Stimulated activated CD4-positive, alpha-beta T cell treated with anti-CD3 and anti-CD28 coated beads, Interleukin-15, amount 100 ng/mL, for 24 hours (primary cell): Measurements from ENCODE around the gene CD8B2.
"Not testable (repeated sequence)": the region's sequence is repeated elsewhere in the genome, so short reads cannot be mapped to it uniquely, and the experiment has no call there.

Experiments
- DNase-seq: peaks from one replicate; pipeline ENCODE4 v3.0.0-alpha.2; 2020

CD8B2 gene

DNA sequence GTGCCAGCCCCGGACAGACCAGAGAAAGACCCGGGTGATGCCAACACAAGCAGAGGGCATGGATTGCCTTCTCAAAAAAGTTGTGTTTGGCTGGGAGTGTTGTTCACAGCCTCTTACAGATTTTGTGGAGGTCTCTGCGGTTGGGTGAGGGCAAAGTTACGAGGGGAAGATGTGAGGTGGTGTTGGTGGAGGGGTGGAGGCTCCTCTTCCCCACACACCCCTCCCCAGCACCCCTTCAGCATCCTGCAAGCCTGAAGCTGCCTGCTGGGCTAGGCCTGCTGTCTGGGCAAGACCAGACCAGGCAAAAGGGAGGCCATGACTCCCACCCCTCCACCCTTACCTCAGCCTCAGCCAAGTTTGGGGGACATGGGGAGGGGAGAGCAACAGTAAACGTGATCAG is 26.2 kb downstream of the CD8B2 start:
- DNase-seq, result not testable (repeated sequence)

DNA sequence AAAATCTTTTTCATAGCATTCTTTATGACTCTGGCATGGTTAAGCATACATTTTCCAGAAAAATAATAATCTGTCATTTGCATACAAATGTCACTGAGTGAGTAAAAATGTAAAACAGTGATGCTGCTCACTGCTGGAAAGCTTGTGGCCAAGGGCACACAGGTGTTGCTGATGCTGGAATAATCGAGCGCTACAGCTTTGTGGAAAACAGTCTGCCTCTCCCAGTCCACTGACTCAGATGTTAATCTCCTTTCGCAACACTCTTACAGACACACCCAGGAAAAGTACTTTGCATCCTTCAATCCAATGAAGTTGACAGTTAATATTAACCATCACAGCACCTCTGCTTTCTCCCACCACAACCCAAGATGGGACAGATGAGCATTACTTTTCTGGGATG is 27.7 kb downstream of the CD8B2 start:
- not testable (repeated sequence) for DNase-seq

DNA sequence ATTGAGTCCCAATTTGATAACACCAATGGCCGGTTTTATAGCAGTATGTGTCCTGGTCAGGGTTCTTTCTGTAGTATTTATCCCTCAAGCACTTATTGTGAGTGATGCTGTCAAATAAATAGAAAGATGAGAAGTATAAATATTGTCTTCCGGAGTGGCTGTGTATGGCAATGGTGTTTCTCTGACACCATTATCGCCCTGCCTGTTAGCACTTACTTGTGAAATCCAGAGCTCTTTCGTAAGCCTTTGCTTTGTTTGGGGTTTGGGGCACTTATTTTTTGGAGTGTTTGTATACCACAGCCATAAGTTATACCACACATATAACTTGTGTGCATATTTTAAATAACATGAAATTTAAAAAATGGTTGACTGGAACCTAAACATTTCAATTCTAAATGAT is 29.3 kb downstream of the CD8B2 start:
- no peak for DNase-seq

DNA sequence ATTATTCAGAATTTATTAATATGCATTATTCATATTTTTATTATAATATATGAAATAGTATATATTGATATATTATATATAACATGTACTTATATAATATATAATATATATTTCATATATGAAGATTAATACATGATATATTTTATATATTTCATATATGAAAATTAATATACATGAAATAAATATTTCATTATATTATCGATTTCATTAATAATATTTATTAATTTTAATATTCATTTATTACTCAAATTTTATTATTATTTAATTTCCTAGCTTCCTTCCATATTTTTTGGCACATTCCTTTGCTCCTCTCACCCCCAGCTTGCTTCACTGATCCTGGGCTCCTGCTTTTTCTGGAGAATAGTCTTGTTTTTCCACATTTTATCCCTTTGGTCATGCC is 29.7 kb downstream of the CD8B2 start:
- no peak for DNase-seq

DNA sequence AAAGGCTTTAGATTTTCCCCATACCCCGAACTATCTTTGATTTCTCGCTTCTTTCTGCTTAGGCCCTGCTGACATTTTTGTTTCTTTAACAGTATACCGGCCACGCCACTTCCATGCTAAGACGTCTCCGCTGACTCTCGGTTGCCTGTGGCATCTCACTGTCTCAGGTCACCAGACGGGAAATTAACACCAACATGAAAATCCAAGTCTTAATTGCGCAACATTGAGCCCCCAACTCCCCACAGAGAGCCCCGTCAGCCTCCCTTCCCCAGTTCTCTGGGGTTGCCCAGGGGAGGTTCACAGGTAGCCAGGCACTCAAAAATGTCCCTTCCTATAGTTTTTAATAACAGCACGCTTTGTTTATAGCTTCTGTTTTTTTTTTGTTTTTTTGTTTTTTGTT is 30.2 kb downstream of the CD8B2 start:
- no peak for DNase-seq

DNA sequence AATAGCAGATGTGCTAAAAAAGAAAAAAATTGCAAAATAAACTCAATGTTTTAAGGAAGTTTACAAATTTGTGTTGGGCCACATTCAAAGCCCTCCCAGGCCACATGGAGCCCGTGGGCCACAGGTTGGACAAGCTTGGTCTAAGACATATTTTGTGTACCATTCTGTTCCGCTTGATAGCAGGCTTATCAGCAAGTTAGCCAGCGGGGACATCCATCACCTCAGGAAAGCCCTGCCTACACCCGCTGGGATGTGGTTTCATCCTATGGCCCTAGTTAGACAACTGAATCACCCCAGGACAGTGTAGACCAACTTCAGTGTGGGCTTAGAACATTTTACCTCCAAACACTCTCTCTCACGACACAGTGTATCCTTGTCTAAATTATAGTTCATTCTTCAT is 32.6 kb downstream of the CD8B2 start:
- DNase-seq, result no peak

DNA sequence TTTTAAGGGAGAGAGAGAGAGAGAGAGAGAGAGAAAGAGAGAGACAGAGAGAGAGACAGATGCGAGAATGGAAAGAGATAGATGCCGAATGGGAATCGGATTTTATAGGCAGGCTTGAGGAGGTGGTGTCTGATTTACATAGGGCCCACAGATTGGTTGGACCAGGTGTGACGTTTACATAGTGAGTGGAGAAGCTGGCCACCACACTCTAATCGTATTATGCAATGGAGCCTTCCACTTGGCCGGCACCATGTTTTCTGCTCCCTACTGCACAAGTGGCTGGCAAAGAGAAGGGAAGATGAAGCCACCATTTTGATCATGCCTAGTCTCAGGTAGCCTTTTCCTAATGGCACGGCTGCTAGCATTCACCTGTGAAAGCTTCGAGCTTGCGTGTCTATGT is 33.9 kb downstream of the CD8B2 start:
- DNase-seq, result no peak

DNA sequence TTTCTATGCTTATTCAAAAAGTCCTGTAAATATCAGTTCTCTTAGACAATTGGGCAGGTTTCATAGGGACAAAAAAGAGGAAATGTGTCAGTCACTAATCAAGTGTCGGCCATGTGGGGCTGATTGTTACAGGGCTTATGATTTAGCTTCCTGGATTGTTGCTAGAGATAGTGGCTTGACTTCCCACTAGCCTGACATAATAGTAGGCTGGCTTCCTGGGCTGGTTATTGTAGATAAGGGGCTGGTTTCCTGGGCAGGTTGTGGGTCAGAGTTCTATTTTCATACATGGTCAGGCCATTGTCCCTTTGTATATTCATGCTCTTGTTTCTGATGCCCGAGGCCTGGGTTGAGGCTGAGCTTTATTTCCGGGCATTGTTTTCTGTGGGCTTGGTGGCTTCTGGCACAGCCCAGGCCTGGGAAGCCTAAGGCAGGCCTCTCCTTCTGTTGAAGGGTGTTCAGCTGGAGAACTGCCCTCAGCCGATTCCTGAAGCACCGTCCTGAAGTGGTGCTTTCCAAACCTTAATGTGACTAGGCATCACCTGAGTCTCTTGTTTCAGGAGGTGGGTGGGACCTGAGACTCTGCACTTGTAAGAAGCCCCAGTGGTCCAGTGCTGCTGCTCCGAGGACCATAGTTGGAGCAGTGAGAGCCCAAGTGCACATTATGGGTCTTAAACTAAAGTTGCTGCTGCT is 37.0 kb downstream of the CD8B2 start:
- DNase-seq, result no peak

DNA sequence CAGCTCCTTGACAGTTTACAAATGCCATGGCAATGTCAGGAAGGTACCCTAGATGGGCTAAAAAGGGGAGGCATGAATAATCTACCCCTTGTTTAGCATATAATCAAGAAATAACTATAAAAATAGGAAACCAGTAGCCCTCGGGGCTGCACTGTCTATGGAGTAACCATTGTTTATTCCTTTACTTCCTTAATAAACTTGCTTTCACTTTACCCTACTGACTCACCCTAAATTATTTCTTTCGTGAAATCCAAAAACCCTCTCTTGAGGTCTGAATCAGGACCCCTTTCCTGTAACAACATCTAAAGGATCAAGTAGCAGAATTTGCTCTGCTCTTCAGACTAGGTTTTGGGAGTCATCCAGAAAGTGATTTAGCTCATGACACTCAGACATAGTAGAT is 43.7 kb downstream of the CD8B2 start:
- DNase-seq, result no peak

DNA sequence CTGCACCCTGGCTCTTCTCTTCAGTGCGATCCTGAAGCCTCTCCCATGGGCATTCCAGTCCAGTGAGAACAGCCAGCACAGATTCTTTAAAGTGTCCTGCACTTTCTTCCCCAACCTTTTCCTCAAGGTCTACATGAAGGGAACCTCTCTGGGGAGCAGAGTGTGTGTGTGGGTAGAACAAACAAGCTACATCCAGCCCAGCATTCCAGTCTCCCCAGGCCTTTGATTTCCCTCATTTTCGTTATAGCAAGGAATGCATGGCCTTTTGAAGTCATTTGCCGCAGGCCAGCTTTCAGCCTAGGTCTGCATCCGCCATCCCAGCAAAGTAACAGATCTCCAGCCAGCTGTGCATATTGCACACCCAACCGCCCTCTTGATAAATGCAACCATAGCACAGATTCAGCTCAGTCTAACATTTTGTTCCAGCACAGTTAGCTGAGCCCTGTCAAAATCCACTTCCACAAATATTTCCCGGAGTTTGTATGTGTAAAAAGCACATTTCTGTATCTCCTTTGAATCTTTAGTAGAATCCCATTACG is 44.6 kb downstream of the CD8B2 start:
- DNase-seq, result no peak

DNA sequence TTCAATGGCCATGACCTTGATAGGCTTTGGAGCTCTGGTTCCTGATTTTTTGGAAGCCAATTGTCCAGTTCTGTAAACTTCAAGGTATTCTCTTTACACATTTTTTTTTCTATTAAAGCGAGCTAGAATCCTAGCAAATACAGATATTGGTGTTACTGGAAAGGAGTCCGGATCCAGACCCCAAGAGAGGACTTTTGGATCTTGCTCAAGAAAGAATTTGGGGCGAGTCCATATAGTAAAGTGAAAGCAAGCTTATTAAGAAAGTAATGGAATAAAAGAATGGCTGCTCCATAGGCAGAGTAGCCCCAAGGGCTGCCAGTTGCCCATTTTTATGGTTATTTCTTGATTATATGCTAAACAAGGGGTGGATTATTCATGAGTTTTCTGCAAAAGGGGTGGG is 45.1 kb downstream of the CD8B2 start:
- DNase-seq, result no peak

DNA sequence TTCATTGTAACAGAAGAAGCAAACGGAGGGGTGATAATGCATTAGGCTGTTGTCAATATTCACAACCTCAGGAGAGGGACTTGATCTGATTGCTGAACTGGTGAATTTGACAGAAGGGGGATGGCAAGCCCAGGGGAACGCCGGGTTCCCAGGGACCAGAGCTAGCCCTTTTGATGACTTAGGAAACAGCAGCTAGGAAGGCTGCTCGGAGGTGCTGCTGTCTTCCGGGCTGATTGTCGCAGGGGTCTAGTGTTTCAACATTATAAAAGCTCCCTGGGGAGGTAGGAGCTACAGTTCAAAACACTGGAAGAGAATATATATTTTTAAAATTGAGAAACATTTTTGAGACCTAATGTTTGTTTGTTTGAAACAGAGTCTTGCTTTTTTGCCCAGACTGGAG is 47.3 kb downstream of the CD8B2 start:
- no peak for DNase-seq

DNA sequence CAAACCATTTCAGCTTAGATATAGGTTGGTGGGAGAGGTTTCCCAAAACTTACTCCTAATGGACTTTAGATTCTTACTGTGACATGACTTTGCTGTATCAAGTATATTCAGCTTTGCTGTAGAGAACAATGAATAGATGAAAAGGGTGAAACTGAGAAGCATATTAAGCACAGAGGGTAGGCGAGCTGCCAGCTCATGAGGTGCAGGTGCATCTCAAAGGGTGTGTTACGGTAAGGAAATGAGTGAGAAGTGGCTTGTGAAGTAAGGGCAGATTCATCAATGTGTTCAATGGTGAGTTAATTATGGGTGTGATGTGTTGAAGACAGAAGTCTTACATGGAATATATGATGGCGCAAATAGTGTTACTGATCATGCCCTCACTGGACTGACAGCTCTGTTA is 49.3 kb downstream of the CD8B2 start:
- no peak for DNase-seq

DNA sequence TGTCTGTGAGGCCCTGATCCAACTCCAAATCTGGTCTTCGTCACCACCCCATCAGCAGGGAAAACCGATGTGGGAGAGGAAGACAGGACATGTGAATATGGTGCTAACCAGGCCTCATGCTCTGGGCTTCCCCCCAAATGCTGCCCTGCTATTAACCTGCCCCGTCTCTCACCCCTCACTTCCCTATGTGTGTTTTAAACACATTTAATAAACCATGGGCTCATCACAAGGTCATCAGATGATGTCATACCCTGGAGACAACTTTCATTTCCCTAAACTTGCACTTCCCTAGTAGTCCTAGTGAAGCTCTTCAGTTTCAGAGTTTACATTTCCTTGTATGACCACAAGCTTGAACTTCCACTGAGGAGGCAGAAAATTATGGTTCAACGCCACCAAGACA is 49.9 kb downstream of the CD8B2 start:
- no peak for DNase-seq

DNA sequence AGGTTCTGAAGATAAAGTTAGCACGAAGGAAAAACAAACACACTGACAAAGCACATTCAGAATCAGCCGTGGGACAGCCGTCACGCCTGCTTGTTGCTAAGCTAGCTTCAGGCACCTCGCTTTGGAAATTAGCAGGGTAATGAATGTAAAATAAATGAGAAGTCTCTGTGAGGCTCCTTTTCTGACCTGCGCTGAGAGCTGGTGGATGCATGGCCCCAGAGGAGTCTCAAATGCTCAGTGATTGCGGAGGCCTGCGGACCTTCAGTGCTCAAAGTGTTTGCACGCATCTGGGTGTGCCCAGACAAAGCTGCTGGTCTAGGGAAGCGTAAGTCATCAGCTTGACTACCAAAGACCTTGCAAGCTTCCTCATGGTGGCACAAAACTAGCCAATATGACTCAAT is 50.6 kb downstream of the CD8B2 start:
- no peak for DNase-seq

DNA sequence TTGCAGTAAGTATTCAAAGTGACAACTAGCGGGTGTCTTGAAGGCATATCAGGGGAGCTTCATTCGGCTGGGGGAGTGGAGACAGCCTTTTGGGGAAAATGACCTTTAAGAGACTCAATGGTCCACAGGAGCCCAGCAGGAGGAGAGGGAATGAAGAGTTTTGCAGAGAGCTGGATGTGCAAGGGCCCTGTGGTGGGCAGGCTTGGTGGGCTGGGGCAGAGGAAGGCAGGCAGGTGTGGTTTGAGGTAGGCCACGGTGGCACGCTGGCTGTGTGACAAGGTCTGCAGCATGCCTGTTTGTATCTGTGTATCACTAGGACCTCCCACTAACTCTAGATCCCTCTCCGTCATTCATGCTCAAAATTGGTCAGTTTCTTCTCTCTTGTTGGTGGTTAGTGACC is 53.7 kb downstream of the CD8B2 start:
- no peak for DNase-seq

DNA sequence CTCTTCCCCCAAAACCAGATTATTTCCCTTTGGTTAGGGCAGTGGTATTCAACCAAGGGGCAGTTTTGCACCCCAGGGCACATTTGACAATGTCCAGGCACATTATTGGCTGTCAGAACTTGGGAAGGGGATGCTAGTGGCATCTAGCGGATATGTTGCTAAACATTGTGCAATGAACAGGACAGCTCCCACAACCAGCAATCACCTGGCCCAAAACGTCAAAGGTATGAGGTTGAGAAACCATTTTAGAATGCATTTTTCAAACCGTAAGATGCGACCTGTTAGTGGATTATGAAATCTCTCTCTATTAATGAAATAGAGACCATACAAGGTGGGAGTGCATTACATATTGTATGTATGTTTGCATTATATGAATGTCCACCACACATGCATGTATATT is 54.2 kb downstream of the CD8B2 start:
- DNase-seq, result no peak

DNA sequence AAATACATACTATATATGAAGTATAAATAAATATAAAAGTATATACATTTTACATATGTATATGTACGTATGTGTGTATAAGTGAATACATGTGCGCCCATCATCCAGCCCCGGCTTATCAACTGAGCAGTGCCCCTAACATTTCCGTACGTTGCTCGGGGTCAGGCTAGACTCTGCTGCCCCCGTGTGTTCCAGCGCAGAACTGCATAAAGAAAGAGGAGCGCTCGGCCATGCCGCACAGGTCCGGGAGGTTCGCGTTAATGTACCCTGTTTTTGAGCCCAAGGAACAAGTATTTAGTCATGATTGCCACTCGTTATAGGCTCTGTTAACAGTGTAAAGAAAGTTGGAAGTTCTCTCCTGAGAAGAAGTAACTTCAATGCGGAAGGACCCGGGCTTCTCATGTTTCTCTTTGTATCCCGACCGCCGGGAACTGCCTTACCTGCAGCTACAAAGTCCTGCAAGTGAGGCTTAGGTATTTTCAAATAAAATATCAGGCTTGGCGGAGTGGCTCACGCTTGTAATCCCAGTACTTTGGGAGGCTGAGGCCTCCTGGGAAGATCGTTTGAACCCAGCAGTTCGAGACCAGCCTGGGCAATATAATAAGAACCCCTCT is 55.7 kb downstream of the CD8B2 start:
- peak; percentile 81 for DNase-seq

DNA sequence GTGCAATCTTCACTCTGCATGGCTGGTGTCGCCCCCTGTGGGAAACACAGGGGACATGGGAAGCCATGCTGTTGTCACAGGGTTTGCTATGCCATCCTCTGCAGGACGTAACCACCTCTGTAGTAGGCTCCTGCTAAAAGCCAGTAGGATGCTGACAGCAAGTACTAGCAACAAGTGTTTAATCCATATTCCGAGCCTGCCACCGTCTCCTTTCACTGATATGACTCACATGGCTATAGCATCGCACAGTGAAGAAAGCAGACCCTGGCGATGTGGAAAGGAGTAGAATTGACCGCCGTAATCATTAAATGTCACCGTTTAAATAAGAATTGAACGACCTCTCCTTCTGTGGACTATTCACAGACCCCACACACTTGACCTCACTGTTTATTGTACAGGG is 57.8 kb downstream of the CD8B2 start:
- no peak for DNase-seq

DNA sequence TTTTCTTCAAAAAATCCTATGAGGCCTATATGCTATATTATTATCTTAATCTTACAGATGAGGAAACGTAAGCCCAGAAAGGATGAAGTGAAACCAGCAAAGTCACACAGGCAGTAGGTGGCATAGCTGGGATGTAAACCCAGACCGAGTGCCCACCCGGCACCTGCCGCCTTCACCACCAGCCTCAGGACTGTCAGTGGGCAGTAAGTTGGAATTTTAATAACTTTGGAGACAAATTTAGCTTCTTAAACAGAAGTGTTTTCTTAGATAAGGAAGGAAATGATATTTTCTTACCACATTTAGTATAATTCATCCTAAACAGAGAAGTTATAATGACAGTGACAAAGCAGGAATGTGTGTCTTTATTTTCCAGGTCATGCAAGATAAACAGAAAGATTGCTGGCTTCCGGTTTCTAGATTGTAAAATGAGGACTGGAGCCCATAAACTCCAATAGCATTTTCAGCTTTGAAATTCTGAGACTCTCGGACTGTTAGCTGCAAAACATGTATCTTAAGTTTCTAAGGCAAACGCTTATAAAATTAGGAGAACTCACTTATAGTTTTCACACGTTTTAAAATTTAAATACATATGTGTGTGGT is 59.3 kb downstream of the CD8B2 start:
- no peak for DNase-seq

DNA sequence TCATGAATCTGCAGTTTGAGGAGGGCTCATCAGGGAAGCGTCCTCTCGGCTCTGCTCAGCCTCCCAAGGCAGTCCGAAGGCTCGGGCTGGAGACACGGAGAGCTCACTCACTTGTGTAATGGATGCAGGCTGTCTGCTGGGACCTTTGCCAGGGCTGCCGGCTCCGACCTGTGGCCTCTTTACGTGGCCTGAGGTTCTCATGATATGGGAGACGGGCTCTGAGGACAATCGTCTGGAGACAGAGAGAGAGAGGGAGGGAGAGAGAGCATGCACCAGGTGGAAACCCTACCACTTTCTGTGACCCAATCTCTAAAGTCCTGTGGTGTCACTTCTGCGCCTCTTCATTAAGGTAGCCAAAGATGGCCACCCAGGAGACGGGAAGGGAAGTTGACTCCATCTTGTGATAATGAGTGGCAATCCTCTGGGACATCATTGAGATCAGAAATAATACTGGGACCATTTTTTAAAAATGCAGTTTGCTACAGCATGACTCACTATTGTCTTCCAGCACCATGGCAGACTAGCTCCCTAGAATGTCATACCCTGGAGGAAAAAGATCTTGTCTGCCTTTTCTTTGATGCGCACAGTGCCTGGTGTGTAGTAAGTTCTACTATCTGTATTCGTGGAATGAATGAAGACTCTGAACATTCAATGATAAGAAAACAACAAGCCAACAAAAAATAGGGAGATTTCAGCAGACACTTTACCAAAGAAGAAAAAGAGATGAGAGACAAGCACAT is 60.2 kb downstream of the CD8B2 start:
- DNase-seq, result no peak

DNA sequence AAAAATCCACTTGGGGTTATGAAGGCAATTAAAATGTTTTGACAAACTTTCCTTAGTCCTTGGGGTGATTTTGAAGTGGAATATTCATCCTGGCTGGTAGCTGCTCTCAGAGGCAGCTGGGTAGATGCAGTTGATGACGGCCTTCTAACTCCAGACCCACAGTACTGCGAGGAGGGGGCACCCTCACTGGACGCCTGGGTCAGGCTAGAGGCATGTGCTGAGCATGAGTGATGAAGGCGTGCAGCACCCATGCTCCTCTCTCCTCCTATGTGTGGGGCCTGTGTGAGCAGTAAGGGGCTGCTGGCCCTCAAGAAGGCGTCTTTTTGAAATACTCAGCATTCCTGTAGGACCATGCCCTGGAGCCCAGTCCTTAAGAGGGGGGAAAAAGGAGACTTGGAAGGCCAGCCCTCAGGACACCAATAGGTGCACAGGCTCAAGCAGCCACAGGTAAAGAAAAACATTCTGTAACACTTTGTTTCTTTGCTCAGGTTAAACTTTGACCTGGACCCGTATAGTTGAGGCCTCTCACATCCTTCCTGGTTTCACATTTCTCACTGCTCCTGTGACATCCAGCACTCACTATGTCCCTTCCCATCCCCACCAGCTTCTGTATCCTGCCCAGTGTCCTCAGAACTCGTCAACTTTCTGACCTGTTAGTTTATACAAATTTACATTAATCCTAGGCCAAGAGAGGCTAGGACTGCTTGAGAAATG is 64.4 kb downstream of the CD8B2 start:
- no peak for DNase-seq

DNA sequence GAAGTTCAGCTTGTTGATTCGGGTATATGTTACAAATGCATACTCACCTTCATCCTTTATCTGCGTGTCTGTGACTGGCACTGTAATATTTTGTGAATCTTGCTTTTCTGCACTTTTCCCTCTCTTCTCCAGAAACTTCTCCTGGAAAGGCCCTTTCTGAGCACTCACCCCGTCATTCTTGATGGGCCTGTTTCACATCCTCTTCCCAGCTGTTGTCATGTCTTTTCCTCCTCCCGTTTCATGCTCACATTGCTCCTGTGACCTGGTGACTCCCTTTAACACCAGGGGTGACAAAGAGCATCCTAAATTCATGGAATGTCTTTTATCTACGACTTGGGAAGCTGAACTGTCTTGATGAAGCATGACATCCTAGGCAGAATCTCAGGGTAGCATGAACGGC is 65.8 kb downstream of the CD8B2 start:
- no peak for DNase-seq
